ENCODE results near the gene NCBP2L.

Gene NCBP2L

GRCh38 chrX:107818900-107819521, 41.5 kb downstream of the NCBP2L start:
- DNase-seq, result no peak

GRCh38 chrX:107823042-107823441, 45.5 kb downstream of the NCBP2L start:
- DNase-seq, result no peak

GRCh38 chrX:107823456-107823855, 45.9 kb downstream of the NCBP2L start:
- no peak for DNase-seq

- peak; percentile 45 for DNase-seq
These were observed 48.2 kb downstream of the NCBP2L start, which contains the start of gene MID2 for GRCh38 chrX:107825698-107826237. TSS of gene MID2 (plus strand) at chrX:107825866. CDS start at chrX:107826427, 561 bp downstream.

DNA sequence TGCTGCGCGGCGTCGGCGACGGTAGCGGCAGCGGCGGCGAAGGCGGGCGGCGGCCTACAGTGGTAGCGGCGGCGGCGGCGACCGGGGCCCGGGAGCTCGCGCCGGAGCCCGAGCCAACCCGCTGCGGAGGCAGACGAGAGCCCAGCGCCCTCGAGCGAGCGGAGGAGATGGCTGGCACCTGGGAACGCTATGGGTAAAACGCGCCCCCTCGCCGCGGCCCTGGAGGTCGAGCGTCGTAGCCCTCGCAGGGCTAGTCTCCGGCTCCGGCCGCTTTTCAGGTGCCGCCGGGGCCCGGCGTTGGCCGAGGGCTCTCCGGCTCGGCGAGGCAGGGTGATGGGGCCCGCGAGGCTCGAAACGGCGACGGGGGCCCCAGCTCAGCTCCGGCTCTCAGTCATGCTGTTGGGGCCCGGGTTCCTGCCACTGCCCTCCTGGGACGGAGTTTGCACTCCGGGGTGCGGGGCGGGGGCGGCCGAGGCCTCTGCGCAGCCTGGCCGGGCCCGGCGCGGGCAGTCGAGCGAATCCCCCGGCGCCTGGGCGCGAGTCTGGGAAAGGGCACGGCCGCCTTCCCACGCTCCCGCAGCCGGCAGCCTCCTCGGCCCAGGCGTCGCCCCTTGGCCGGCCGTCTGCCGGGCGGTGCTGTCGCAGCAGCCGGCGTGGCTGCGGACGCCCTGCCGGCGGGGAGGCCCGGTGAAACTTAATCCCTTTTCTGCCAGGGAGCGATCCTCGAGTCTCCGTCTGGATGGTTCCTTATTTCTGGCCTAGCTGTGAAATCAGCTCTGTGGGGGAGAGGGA, 48.9 kb downstream of the NCBP2L start:
- peak; percentile 21 for DNase-seq

- DNase-seq, result no peak
These were observed 49.7 kb downstream of the NCBP2L start for GRCh38 chrX:107827030-107827831.

- peak; percentile 24 for DNase-seq
These were observed 50.3 kb downstream of the NCBP2L start for GRCh38 chrX:107827852-107828251.

DNA sequence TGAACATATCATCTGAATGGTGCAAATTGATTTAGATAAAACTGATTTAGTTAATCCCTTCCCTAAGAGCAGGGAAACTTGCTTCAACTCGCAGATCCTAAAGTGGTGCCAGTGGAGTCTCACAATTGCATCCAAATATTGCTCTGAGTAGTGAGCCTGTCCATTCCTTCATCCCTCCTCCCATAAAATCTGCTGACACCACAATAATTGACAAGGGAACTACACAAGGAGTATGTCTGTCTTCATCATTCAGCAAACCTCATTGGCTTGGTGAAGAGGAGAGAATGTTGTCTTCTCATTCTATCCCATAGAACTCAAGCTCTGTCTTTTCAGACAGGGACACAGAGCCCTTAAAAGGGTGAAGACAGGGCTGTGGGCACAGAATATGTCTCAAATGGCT, 52.3 kb downstream of the NCBP2L start:
- no peak for DNase-seq

- DNase-seq, result no peak
These were observed 53.7 kb downstream of the NCBP2L start for GRCh38 chrX:107831071-107831730.

GRCh38 chrX:107834275-107835201, 57.0 kb downstream of the NCBP2L start:
- no peak for DNase-seq

- no peak for DNase-seq
These were observed 59.4 kb downstream of the NCBP2L start for GRCh38 chrX:107836958-107837357.

DNA sequence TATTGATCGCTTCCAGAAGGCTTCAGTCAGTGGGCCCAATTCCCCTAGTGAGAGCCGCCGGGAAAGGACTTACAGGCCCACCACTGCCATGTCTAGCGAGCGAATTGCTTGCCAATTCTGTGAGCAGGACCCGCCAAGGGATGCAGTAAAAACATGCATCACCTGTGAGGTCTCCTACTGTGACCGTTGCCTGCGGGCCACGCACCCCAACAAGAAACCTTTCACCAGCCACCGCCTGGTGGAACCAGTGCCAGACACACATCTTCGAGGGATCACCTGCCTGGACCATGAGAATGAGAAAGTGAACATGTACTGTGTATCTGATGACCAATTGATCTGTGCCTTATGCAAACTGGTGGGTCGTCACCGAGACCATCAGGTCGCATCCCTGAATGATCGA, 63.4 kb downstream of the NCBP2L start:
- DNase-seq, result no peak

GRCh38 chrX:107842715-107843400, 65.3 kb downstream of the NCBP2L start:
- no peak for DNase-seq
